HCT116 (cell line): ENCODE results near the gene HPCAL1.

Experiments used
- ATF3 ChIP-seq: IDR thresholded peaks from 2 replicates; pipeline ENCODE4 v1.6.1; 2012
- CTCF ChIP-seq, 3 experiments: fragments of 200-600 bp in 1 of 3; sonication (generic) in 1 of 3; IDR thresholded peaks in 2 of 3; conservative IDR thresholded peaks in 1 of 3; 2 replicates each; pipeline ENCODE4 v1.5.1; 2012 to 2017; ENCODE audit warnings: low read depth in 2 of 3, low read length in 2 of 3, antibody characterized with exemption in 1 of 3, borderline replicate concordance in 1 of 3, control low read depth in 1 of 3, mild to moderate bottlenecking in 1 of 3, mixed read lengths in 1 of 3, mixed run types in 1 of 3, moderate library complexity in 1 of 3; ENCODE audit not compliant: insufficient read depth in 1 of 3
- EZH2 ChIP-seq: fragments of 200-600 bp; sonication (generic); IDR thresholded peaks from 2 replicates; pipeline ENCODE4 v1.6.1; 2017; ENCODE audit warnings: antibody characterized with exemption, mixed run types
- EZH2phosphoT487 ChIP-seq: fragments of 200-600 bp; IDR thresholded peaks from 2 replicates; pipeline ENCODE4 v1.6.1; 2018; ENCODE audit warnings: antibody characterized with exemption, borderline replicate concordance
- POLR2A ChIP-seq: IDR thresholded peaks from 2 replicates; pipeline ENCODE4 v1.7.0; 2011; ENCODE audit warnings: borderline replicate concordance; ENCODE audit not compliant: insufficient read depth, insufficient read length; ENCODE audit errors: extremely low read depth
- POLR2AphosphoS5 ChIP-seq: IDR thresholded peaks from 2 replicates; pipeline ENCODE4 v1.6.1; 2011; ENCODE audit warnings: mild to moderate bottlenecking, low read depth, low read length, moderate library complexity
- REST ChIP-seq: IDR thresholded peaks from 2 replicates; pipeline ENCODE4 v1.6.1; 2012; ENCODE audit warnings: low read depth
- SIN3A ChIP-seq: IDR thresholded peaks from 2 replicates; pipeline ENCODE4 v1.6.1; 2012; ENCODE audit warnings: low read depth
- SP1 ChIP-seq: IDR thresholded peaks from 2 replicates; pipeline ENCODE4 v1.6.1; 2012; ENCODE audit warnings: low read depth
- TCF7L2 ChIP-seq: IDR thresholded peaks from 2 replicates; pipeline ENCODE4 v1.7.0; 2011; ENCODE audit warnings: borderline replicate concordance, inconsistent platforms; ENCODE audit not compliant: insufficient read depth, insufficient read length; ENCODE audit errors: extremely low read depth
- YY1 ChIP-seq: IDR thresholded peaks from 2 replicates; pipeline ENCODE4 v1.6.1; 2011; ENCODE audit warnings: low read length, low read depth, moderate library complexity, mild to moderate bottlenecking; ENCODE audit not compliant: insufficient replicate concordance; ENCODE audit errors: extremely low read depth
- ZNF274 ChIP-seq: fragments of 200-500 bp; sonication (Bioruptor generic); IDR thresholded peaks from 2 replicates; pipeline ENCODE4 v1.6.1; 2014; ENCODE audit warnings: mild to moderate bottlenecking, low read depth, low read length, inconsistent platforms
- TF ChIP-seq, protein P1 (sequence below): IDR thresholded peaks from 2 replicates; pipeline ENCODE4 v1.6.1; 2012

DNA sequence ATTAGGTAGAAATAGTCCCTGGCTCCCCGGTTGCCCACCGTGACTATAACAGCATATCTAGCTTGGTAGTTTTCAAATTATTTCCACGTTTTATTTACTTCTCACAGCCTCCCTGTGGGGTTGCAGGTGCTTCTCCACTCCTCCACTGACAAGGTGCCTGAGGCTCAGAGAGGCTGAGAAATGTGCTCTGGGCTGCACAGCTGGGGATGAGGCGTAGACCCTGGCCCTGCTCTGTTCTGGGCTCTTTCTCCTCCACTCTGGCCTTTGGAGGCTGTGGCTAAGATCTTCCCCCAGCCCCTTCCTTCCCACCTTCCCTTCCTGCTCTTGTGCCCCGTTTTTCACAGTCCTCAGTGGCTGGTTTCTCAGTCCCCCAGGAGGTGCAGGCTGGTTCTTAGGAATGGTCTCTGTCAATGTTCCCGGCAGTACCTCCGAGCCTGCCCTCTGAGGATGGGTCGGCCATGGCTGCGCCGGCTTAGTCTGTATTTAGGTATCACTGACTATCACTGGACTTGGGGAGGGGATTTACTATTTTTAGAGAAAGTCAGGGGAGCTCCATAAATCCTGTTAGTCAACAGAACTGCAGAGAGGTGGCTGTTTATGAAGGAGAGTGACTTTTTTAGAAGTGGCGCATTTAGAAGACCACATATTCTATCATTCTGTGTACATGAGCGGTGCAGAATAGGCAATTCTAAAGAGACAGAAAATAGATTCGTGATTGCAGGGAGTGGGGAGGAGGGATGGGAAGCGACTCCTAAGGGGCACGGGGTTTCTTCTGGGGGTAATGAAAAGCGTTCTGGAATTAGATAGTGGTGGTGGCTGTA, 35.0 kb downstream of the HPCAL1 start:
- TF ChIP-seq YY1, result no peak
- TF ChIP-seq CTCF (IDR thresholded peaks at IDR 0.05 in 2 of 3, conservative IDR thresholded peaks at IDR 0.05 in 1 of 3; ENCODE audit: borderline replicate concordance in 1 of 3, insufficient read depth in 1 of 3, low read depth in 2 of 3, low read length in 2 of 3), result no peak
- no peak for TF ChIP-seq TCF7L2
- TF ChIP-seq POLR2AphosphoS5, result no peak
- TF ChIP-seq ATF3, result no peak
- TF ChIP-seq ZNF274, result no peak
- no peak for TF ChIP-seq SIN3A
- TF ChIP-seq SP1, result no peak
- no peak for TF ChIP-seq EZH2phosphoT487
- TF ChIP-seq REST, result no peak
- TF ChIP-seq POLR2A, result no peak
- TF ChIP-seq, protein P1, sequence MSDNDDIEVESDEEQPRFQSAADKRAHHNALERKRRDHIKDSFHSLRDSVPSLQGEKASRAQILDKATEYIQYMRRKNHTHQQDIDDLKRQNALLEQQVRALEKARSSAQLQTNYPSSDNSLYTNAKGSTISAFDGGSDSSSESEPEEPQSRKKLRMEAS, result no peak
- no peak for TF ChIP-seq EZH2
